Upper lobe of left lung (tissue), 4 donors: ENCODE data around the gene CAMK1D.

ENCODE experiments used
- CTCF ChIP-seq, 6 experiments: fragments of 450-650 bp in 4 of 6; fragments of 200-600 bp in 2 of 6; sonication (generic) in 2 of 6; IDR thresholded peaks; one replicate each; pipeline ENCODE4 v1.5.1; 2016 to 2019; ENCODE audit warnings: antibody characterized with exemption in 6 of 6
- EP300 ChIP-seq, 4 donors: sonication (generic); formaldehyde crosslinking; IDR thresholded peaks; one replicate each; pipeline ENCODE4 v1.5.1; 2017; ENCODE audit warnings: antibody characterized with exemption in 4 of 4, control low read depth in 2 of 4
- POLR2A ChIP-seq, 4 donors: fragments of 450-650 bp; IDR thresholded peaks; one replicate each; pipeline ENCODE4 v1.5.1; 2016 to 2017; ENCODE audit warnings: antibody characterized with exemption in 4 of 4, mild to moderate bottlenecking in 2 of 4
- POLR2AphosphoS5 ChIP-seq, 2 donors: sonication (generic); formaldehyde crosslinking; IDR thresholded peaks; one replicate each; pipeline ENCODE4 v1.5.1; 2017; ENCODE audit warnings: antibody characterized with exemption in 2 of 2

GRCh38 chr10:12597788-12598765 is 248.7 kb downstream of the CAMK1D start:
- TF ChIP-seq CTCF (IDR thresholded peaks at IDR 0.05) (no peak), POLR2AphosphoS5 (IDR thresholded peaks at IDR 0.05) (no peak), POLR2A (IDR thresholded peaks at IDR 0.05) (no peak), EP300 (IDR thresholded peaks at IDR 0.05) (no peak)
